Progenitor cell of endocrine pancreas (in vitro differentiated cells): ENCODE measurements around the gene IL23R. TPM values are rescaled to one million over a fixed set of nuclear protein-coding genes. Genes with fewer than 3 reads are reported as not detected.

Experiments
- DNase-seq: peaks from one replicate; pipeline ENCODE4 v3.0.0; 2021; ENCODE audit warnings: low spot score; ENCODE audit not compliant: unreplicated experiment
- H3K27ac Mint-ChIP-seq: 2 replicates; pipeline ENCODE4 v1.8.0; 2021; ENCODE audit warnings: mild to moderate bottlenecking, moderate library complexity, mixed read lengths
- H3K27me3 Mint-ChIP-seq: 2 replicates; pipeline ENCODE4 v1.8.0; 2021; ENCODE audit warnings: mixed read lengths
- H3K36me3 Mint-ChIP-seq: 2 replicates; pipeline ENCODE4 v1.8.0; 2022; ENCODE audit warnings: mixed read lengths; ENCODE audit not compliant: insufficient read depth
- H3K4me1 Mint-ChIP-seq: 2 replicates; pipeline ENCODE4 v1.8.0; 2021; ENCODE audit warnings: low read depth, mixed read lengths
- H3K4me3 Mint-ChIP-seq: 2 replicates; pipeline ENCODE4 v1.8.0; 2021; ENCODE audit warnings: low read depth, mild to moderate bottlenecking, moderate library complexity, mixed read lengths
- H3K9me3 Mint-ChIP-seq: 2 replicates; pipeline ENCODE4 v1.8.0; 2021; ENCODE audit warnings: low read depth, mixed read lengths
- total RNA-seq: library from RNA; stranded (reverse); gene quantifications from 2 replicates; pipeline ENCODE4 v1.2.1, GENCODE V29; 2021
- TF ChIP-seq, protein P1 (sequence below): fragments of 200-600 bp; sonication (generic); IDR thresholded peaks from one replicate; pipeline ENCODE4 v1.5.0; 2021; ENCODE audit warnings: antibody characterized with exemption, mild to moderate bottlenecking; ENCODE audit not compliant: unreplicated experiment

IL23R gene
- total RNA-seq, 1 donor from 2014 or later: not detected

DNA sequence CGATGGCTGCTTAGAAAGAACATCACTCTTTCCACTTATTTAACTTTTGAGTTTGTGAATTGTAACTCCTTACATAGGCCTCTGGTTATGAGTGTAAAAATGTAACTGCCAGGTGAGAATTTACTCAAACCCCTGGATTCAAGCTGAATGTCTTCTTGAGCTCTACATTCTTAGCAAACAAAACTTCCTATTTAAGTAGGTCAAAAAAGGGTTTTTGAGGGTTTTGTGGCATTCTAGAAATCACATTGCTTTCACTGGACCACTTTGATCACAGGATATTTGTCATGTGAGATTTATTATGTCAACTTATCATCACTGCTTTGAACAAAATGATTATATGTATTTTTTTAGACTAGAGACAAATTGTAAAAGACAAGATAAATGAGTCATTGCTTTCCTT lies 5.7 kb downstream of the IL23R start:
- Mint-ChIP-seq H3K4me3 (no peak overlapping the region), H3K36me3 (no peaks in the 10 kb centered on the region)

DNA sequence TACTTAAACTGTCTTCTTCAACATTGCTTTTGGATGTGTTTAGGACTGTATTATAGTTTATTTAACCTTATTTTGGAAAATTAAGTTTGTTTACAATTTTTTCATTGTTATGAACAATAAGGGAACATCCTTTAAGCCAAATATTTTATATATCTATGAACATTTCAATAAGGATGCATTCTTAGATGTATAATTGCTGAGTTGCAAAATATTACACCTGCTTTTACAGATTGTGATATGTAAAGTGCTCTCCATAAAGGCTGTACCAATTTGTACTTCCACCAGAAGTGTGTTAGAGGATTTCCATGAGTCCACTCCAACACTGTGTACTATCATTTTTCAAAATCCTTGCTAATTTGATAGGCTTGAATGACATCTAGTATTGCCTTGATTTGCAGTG lies 7.7 kb downstream of the IL23R start:
- no peaks in the 10 kb centered on the region for H3K36me3 Mint-ChIP-seq
- no peaks in the 10 kb centered on the region for H3K27me3 Mint-ChIP-seq
- peaks cover 6% of the 10 kb centered on the region for H3K4me1 Mint-ChIP-seq
- DNase-seq: no peak
- H3K27ac Mint-ChIP-seq: no peak overlapping the region
- H3K4me3 Mint-ChIP-seq: no peak overlapping the region
- TF ChIP-seq, protein P1, sequence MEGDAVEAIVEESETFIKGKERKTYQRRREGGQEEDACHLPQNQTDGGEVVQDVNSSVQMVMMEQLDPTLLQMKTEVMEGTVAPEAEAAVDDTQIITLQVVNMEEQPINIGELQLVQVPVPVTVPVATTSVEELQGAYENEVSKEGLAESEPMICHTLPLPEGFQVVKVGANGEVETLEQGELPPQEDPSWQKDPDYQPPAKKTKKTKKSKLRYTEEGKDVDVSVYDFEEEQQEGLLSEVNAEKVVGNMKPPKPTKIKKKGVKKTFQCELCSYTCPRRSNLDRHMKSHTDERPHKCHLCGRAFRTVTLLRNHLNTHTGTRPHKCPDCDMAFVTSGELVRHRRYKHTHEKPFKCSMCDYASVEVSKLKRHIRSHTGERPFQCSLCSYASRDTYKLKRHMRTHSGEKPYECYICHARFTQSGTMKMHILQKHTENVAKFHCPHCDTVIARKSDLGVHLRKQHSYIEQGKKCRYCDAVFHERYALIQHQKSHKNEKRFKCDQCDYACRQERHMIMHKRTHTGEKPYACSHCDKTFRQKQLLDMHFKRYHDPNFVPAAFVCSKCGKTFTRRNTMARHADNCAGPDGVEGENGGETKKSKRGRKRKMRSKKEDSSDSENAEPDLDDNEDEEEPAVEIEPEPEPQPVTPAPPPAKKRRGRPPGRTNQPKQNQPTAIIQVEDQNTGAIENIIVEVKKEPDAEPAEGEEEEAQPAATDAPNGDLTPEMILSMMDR: no peak
- H3K9me3 Mint-ChIP-seq: no peaks in the 10 kb centered on the region

More for the DNA sequence above, 5.7 kb downstream of the IL23R start:
- no peak for DNase-seq
- Mint-ChIP-seq H3K9me3 (no peaks in the 10 kb centered on the region), H3K27me3 (peaks cover 3% of the 10 kb centered on the region), H3K27ac (no peak overlapping the region), H3K4me1 (peaks cover 6% of the 10 kb centered on the region)
- TF ChIP-seq, protein P1: no peak

DNA sequence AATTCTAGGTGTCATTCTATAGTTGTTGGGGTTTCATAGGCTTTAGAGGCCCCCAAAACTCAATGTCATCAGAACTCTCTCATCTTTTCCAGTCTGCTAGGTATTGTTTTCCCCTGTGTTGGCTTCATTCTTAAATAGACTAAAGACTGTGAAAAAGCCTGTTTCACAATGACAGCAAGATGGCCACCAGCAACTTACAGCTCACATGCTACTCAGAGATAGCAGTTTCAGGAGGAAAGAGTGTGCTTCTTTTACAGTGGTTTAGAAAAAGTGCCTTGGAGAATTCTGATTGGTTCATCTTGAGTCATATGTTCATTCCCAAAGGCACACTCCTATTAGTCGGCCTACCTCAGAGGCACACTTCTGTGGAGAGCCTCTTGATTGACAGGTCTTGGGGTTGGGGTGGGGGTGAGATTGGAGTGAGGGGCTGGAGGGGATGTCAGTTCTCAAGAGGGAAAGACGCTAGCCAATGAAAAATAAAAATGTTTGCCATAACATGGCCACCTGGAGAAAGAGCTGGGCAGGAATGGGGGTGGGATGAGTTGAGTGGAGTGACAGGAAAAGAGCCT lies 8.5 kb downstream of the IL23R start:
- no peak for DNase-seq
- no peaks in the 10 kb centered on the region for H3K9me3 Mint-ChIP-seq
- no peak overlapping the region for H3K27ac Mint-ChIP-seq
- H3K36me3 Mint-ChIP-seq: no peaks in the 10 kb centered on the region
- peaks cover 2% of the 10 kb centered on the region for H3K27me3 Mint-ChIP-seq
- no peak overlapping the region for H3K4me3 Mint-ChIP-seq
- peaks cover 1% of the 10 kb centered on the region for H3K4me1 Mint-ChIP-seq
- TF ChIP-seq, protein P1: no peak

DNA sequence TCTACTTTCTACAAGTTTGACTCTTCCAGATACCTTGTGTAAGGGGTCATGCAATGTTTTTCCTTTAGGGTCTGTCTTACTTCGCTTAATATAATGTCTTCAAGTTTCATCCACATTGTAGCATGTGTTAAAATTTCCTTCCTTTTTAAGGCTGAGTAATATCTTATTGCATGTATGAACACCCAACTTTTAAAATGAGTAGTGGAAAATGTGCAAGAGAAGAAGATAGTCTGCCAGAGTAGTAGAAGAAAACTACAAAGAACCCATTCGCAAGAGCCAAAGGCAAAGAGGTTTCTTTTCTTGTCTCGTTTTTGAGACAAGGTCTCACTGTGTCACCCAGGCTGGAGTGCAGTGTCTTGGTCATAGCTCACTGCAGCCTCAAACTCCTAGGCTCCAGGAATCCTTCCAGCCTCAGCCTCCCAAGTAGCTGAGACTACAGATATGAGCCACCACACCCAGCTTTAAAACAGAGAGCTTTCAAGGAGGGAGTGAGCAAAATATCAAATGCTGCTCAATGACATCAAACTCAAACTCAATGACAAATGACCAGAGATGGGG lies 9.4 kb downstream of the IL23R start:
- Mint-ChIP-seq H3K27ac (no peak overlapping the region), H3K27me3 (peaks cover 4% of the 10 kb centered on the region), H3K4me3 (no peak overlapping the region), H3K36me3 (no peaks in the 10 kb centered on the region), H3K9me3 (no peaks in the 10 kb centered on the region), H3K4me1 (peaks cover under 1% of the 10 kb centered on the region)
- TF ChIP-seq, protein P1: no peak
- no peak for DNase-seq

DNA sequence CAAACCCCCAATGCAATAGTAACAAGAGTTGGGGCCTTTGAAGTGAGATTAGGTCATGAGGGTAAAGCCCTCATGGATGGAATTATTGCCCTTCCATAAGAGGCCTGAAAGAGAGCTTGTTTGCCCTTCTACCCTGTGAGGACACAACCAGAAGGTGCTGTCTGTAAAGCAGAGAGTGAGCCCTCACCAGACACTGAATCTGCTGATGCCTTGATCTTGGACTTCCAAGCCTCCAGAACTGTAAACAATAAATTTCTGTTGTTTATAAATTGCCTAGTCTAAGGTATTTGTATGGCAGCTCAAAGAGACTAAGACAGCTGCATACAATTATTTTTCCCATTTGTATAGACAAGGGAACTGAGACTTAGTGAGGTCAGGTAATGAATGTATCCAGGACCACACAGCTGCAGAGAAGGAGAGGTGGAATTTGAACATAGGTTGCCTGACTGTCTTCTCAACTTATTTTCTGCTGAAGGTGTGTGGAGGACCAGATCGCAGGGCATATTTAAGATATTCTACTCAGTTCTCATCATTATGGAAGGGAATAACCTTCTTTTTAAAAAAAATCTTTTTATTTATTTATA lies 18.7 kb downstream of the IL23R start:
- no peaks in the 10 kb centered on the region for H3K4me1 Mint-ChIP-seq

More for the DNA sequence above, 18.7 kb downstream of the IL23R start:
- Mint-ChIP-seq H3K9me3 (peaks cover 6% of the 10 kb centered on the region), H3K4me3 (no peak overlapping the region), H3K27ac (no peak overlapping the region), H3K27me3 (peaks cover 8% of the 10 kb centered on the region), H3K36me3 (no peaks in the 10 kb centered on the region)
- no peak for DNase-seq
- TF ChIP-seq, protein P1: no peak
